OCI-LY1 (cell line): ENCODE results near the gene METTL1.

Experiments
- H2AFZ ChIP-seq: fragments of 200-600 bp; sonication (generic), shearing (Covaris generic); 2 replicates; pipeline ENCODE4 v1.6.0; 2014; ENCODE audit warnings: antibody characterized with exemption, mild to moderate bottlenecking, low read length
- H3F3A ChIP-seq: fragments of 200-600 bp; sonication (generic), shearing (Covaris generic); 2 replicates; pipeline ENCODE4 v1.6.0; 2014; ENCODE audit warnings: mild to moderate bottlenecking, antibody characterized with exemption, low read length, moderate library complexity; ENCODE audit not compliant: insufficient read depth
- H3K27ac ChIP-seq: fragments of 200-600 bp; sonication (generic); 2 replicates; pipeline ENCODE4 v1.5.1; 2014; ENCODE audit warnings: low read length, mixed run types, mild to moderate bottlenecking, low read depth; ENCODE audit not compliant: poor library complexity, severe bottlenecking
- H3K27me3 ChIP-seq: fragments of 200-600 bp; sonication (generic); 2 replicates; pipeline ENCODE4 v1.6.0; 2014; ENCODE audit warnings: antibody characterized with exemption, mild to moderate bottlenecking, low read length, moderate library complexity; ENCODE audit not compliant: insufficient read depth
- H3K36me3 ChIP-seq: fragments of 200-600 bp; sonication (generic); 2 replicates; pipeline ENCODE4 v1.6.1; 2014; ENCODE audit warnings: mild to moderate bottlenecking, antibody characterized with exemption, low read length, moderate library complexity, mixed read lengths; ENCODE audit not compliant: insufficient read depth
- H3K4me1 ChIP-seq: fragments of 200-600 bp; sonication (generic); 2 replicates; pipeline ENCODE4 v1.5.1; 2014; ENCODE audit warnings: mild to moderate bottlenecking, low read length, moderate library complexity; ENCODE audit not compliant: insufficient read depth, severe bottlenecking
- H3K4me2 ChIP-seq: fragments of 200-600 bp; sonication (generic), shearing (Covaris generic); 2 replicates; pipeline ENCODE4 v1.6.1; 2014; ENCODE audit warnings: low read length
- H3K4me3 ChIP-seq: fragments of 200-600 bp; sonication (generic); 2 replicates; pipeline ENCODE4 v1.5.1; 2014; ENCODE audit warnings: low read length, low read depth, mild to moderate bottlenecking, mixed read lengths; ENCODE audit not compliant: poor library complexity, severe bottlenecking
- H3K79me2 ChIP-seq: fragments of 200-600 bp; shearing (Covaris generic); 2 replicates; pipeline ENCODE4 v1.6.1; 2016; ENCODE audit warnings: mixed run types, low read length, mixed read lengths; ENCODE audit not compliant: insufficient read depth
- H3K9ac ChIP-seq: fragments of 200-600 bp; sonication (generic), shearing (Covaris generic); 2 replicates; pipeline ENCODE4 v1.6.1; 2014; ENCODE audit warnings: mild to moderate bottlenecking, low read length, mixed read lengths
- H3K9me2 ChIP-seq: fragments of 200-600 bp; sonication (generic), shearing (Covaris generic); 2 replicates; pipeline ENCODE4 v1.6.1; 2014; ENCODE audit warnings: low read depth, mild to moderate bottlenecking, low read length, mixed read lengths
- H3K9me3 ChIP-seq: fragments of 200-600 bp; shearing (Covaris generic); 2 replicates; pipeline ENCODE4 v1.6.1; 2014; ENCODE audit warnings: low read length, mixed read lengths
- H4K20me1 ChIP-seq: fragments of 200-600 bp; sonication (generic), shearing (Covaris generic); 2 replicates; pipeline ENCODE4 v1.6.0; 2016; ENCODE audit warnings: mild to moderate bottlenecking, low read length; ENCODE audit not compliant: insufficient read depth
- CTCF ChIP-seq: fragments of 200-600 bp; sonication (generic), shearing (Covaris generic); IDR thresholded peaks from 2 replicates; pipeline ENCODE4 v1.5.1; 2017; ENCODE audit warnings: mild to moderate bottlenecking, antibody characterized with exemption, low read length, moderate library complexity, mixed read lengths
- EZH2 ChIP-seq: fragments of 200-600 bp; sonication (generic), shearing (Covaris generic); IDR thresholded peaks from 2 replicates; pipeline ENCODE4 v1.8.0; 2017; ENCODE audit warnings: borderline replicate concordance, mixed run types, mild to moderate bottlenecking, antibody characterized with exemption, low read length, moderate library complexity, mixed read lengths

METTL1 gene

GRCh38 chr12:57793920-57794319, 22.0 kb upstream of the METTL1 start:
- no peak overlapping the region for H3K9ac ChIP-seq
- H3K9me3 ChIP-seq = no peaks in the 10 kb centered on the region
- no peak overlapping the region for H3K27ac ChIP-seq
- no peaks in the 10 kb centered on the region for H3F3A ChIP-seq
- H3K4me2 ChIP-seq = no peak overlapping the region
- H2AFZ ChIP-seq = no peak overlapping the region
- no peaks in the 10 kb centered on the region for H3K9me2 ChIP-seq
- no peaks in the 10 kb centered on the region for H3K27me3 ChIP-seq
- H3K36me3 ChIP-seq = peaks cover 84% of the 10 kb centered on the region
- H3K79me2 ChIP-seq = no peaks in the 10 kb centered on the region
- TF ChIP-seq EZH2 (no peak), CTCF (no peak)
- no peaks in the 10 kb centered on the region for H3K4me1 ChIP-seq
- H3K4me3 ChIP-seq = no peak overlapping the region
- no peaks in the 10 kb centered on the region for H4K20me1 ChIP-seq

DNA sequence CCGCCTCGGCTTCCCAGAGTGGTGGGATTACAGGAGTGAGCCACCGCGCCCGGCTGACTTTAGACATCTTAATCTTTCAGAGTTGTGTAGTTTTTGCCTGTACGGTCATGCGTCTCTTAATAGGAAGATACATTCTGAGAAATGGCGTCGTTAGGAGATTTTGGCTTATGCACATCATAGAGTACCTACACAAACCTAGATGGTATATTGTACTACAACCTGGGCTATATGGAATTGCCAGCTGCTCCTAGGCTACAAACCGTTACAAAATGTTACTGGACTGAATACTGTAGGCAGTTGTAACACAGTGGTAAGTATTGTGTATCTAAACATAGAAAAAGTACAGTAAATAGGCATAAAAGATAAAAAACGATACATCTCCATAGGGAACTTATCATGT, 12.0 kb upstream of the METTL1 start:
- Histone ChIP-seq H3K9me2 (no peaks in the 10 kb centered on the region), H3K4me3 (no peak overlapping the region), H3F3A (no peaks in the 10 kb centered on the region), H3K9ac (no peak overlapping the region), H3K79me2 (peaks cover 12% of the 10 kb centered on the region), H3K4me2 (no peak overlapping the region), H3K27me3 (no peaks in the 10 kb centered on the region), H3K9me3 (no peaks in the 10 kb centered on the region), H3K27ac (no peak overlapping the region), H4K20me1 (no peaks in the 10 kb centered on the region), H3K36me3 (peaks cover 36% of the 10 kb centered on the region), H3K4me1 (peaks cover 16% of the 10 kb centered on the region), H2AFZ (no peak overlapping the region)
- TF ChIP-seq EZH2 = no peak
- TF ChIP-seq CTCF = no peak

DNA sequence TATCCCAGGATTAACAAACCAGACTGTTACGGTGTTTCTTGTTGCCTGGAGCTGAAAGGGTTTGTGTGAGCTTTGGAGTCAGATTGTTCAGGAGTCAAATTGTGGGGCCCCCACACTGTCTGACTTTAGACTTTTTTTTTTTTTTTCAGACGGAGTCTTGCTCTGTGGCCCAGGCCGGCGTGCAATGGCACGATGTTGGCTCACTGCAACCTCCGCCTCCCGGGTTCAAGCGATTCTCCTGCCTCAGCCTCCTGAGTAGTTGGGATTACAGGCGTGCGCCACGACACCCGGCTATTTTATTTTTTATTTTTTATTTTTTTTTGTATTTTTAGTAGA, 11.5 kb upstream of the METTL1 start:
- Histone ChIP-seq H2AFZ (no peak overlapping the region), H3K4me3 (peak overlapping the region; percentile 94), H3F3A (no peaks in the 10 kb centered on the region), H4K20me1 (no peaks in the 10 kb centered on the region), H3K9ac (peak overlapping the region; percentile 91), H3K27me3 (no peaks in the 10 kb centered on the region), H3K9me3 (no peaks in the 10 kb centered on the region), H3K4me1 (peaks cover 16% of the 10 kb centered on the region), H3K36me3 (peaks cover 33% of the 10 kb centered on the region), H3K4me2 (peak overlapping the region; percentile 84), H3K79me2 (peaks cover 12% of the 10 kb centered on the region), H3K9me2 (no peaks in the 10 kb centered on the region), H3K27ac (no peak overlapping the region)
- TF ChIP-seq CTCF = no peak
- no peak for TF ChIP-seq EZH2
